ENCODE results near the gene GABRG3.

The GABRG3 gene

DNA sequence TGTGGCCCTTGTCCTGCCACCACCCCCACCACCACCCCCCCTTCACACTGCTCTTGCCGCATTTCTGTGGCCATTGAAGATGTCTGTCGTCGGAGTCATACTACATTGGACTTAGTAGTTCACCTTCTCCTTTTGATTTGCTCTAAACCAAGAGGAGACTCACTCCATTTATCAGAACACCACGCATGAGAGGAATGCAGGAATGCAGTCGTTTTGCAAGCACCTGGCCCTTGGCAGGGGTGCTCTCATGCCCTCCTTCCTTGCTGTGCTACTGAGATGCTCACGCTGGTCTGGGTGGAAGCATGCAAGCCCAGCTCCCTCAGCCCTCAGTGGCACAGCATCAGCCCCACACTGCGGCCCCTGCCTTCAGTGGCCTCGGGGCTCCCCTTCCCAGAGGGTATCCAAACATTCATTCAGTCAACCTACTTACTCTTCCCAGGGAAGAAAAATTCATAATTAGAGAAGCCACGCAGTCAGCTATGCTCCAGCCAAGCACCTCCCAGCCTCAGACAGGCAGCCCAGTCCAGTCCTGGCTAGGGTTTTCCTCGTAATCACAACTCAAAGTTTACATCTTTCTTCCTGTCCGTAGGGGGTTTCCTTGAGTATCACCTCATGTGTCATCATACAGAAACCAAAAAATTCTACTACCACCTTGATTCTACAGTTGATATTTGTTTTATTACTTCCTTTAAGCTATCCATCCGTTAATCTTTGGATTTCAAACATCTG is 520.0 kb downstream of the GABRG3 start:
- no peak for DNase-seq (ENCODE audit: low read depth)
- no peak overlapping the region for H3K4me3 ChIP-seq (ENCODE audit: low read depth, low read length)
- TF ChIP-seq, protein P1, sequence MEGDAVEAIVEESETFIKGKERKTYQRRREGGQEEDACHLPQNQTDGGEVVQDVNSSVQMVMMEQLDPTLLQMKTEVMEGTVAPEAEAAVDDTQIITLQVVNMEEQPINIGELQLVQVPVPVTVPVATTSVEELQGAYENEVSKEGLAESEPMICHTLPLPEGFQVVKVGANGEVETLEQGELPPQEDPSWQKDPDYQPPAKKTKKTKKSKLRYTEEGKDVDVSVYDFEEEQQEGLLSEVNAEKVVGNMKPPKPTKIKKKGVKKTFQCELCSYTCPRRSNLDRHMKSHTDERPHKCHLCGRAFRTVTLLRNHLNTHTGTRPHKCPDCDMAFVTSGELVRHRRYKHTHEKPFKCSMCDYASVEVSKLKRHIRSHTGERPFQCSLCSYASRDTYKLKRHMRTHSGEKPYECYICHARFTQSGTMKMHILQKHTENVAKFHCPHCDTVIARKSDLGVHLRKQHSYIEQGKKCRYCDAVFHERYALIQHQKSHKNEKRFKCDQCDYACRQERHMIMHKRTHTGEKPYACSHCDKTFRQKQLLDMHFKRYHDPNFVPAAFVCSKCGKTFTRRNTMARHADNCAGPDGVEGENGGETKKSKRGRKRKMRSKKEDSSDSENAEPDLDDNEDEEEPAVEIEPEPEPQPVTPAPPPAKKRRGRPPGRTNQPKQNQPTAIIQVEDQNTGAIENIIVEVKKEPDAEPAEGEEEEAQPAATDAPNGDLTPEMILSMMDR (IDR thresholded peaks at IDR 0.05; ENCODE audit: insufficient read depth, low read depth, low read length, missing control alignments): no peak

DNA sequence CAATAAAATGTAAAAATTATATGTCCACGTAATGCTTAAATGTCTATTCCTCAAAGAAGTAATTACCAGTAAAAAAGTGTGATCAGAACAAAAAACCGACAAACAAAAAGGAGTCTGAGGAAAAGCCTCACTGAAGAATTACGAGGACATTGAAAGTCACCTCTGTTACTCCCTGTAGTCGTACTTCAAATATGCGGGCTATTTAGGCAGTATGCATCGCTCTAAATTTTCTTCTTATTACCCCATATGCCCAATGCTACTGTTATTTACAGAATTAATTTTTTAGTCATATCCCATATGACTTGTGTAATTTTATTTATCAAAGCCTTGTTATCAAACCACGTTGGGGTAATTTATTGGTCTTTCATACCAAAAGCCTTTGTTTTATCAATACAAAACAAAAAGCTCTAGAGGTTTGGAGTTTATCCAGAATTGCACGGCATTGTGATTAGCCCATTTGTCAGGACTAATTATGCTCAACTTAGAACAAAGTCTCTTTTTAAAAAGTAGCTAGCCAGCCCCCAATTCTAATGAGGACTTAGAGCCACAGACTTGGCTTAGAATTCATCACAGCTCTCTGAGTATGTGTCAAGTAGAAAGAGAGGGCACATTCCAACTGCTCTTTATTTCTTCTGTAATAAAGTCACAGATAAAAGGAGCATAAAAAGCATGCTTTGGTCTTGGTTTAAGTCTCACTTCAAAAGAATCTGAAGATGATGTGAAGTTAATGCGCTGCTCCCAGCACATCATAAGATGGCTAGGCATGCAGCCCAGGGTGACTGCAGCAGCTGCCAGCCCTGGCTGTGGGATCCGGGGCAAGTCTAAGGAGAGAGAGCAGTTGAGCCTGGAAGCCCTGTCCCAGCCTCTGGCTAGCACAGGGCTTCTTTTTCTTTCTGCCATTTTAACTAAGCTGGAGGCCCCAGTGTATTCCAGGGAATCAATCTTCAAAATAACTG is 521.0 kb downstream of the GABRG3 start:
- TF ChIP-seq, protein P1 (IDR thresholded peaks at IDR 0.05; ENCODE audit: insufficient read depth, low read depth, low read length, missing control alignments): no peak
- no peak for DNase-seq (ENCODE audit: low read depth)
- H3K4me3 ChIP-seq (ENCODE audit: low read depth, low read length): no peak overlapping the region

DNA sequence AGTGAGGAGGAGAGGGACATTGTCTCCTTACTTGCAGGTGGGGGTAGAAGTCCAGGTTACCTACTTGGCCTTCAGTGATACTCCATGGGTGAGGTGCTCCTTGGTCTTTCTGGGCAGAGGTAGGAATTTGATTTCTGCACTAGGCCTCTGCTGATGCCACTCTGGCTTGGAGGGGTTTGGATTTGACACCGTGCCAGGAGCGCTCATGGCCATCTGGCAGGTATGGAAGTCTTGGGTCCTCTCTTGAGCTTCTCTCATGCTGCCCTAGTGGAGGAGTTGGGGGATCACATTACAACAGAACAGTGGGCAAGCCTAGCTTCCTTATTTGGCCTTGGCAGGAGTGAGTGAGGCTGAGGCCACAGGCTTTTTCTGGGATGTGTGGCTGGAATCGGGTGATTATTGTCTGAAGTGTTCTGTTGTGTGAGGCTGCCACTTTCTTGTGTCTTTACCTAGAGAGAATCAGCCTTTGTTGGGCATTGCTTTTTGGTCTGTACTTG is 525.0 kb downstream of the GABRG3 start:
- no peak overlapping the region for H3K4me3 ChIP-seq (ENCODE audit: low read depth, low read length)
- TF ChIP-seq, protein P1 (IDR thresholded peaks at IDR 0.05; ENCODE audit: insufficient read depth, low read depth, low read length, missing control alignments): no peak
- DNase-seq (ENCODE audit: low read depth): no peak

DNA sequence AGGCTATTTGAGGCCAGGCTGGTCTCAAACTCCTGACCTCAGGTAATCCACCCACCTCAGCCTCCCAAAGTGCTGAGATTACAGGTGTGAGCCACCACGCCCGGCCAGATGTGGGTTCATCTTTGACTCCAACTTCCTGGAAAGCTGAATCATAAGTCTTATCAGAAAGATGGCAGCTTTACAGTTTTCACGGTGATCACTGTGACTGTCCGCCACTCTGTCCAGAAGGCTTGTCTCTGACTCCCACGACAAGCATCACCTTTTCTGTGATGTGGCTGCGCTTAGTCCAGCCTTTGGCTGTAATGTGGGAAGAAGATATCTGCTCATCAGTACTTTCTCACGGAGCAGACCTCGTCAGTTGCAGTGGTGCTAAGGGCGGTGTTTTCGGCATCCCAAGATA is 527.7 kb downstream of the GABRG3 start:
- TF ChIP-seq, protein P1 (IDR thresholded peaks at IDR 0.05; ENCODE audit: insufficient read depth, low read depth, low read length, missing control alignments): no peak
- DNase-seq (ENCODE audit: low read depth): no peak
- H3K4me3 ChIP-seq (ENCODE audit: low read depth, low read length): no peak overlapping the region

DNA sequence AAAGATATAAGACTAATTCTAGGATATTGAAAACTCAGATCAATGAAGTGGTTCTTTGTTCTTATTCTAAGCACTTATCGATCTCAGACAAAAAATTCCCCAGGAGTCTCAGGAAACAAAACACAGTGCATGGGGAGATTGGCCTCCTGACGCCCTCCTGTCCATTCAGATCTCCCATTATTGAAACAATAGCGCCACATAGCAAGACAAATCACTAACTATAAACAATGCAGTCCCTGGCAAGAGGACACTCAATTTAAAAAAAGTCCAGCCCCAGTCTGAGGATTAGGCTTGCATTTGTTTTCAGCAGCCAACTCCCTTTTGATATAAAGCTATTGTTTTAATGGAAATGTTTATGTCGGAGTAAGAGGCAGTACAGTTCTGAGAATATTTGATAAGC is 528.2 kb downstream of the GABRG3 start:
- TF ChIP-seq, protein P1 (IDR thresholded peaks at IDR 0.05; ENCODE audit: insufficient read depth, low read depth, low read length, missing control alignments): no peak
- no peak overlapping the region for H3K4me3 ChIP-seq (ENCODE audit: low read depth, low read length)
- DNase-seq (ENCODE audit: low read depth): no peak

DNA sequence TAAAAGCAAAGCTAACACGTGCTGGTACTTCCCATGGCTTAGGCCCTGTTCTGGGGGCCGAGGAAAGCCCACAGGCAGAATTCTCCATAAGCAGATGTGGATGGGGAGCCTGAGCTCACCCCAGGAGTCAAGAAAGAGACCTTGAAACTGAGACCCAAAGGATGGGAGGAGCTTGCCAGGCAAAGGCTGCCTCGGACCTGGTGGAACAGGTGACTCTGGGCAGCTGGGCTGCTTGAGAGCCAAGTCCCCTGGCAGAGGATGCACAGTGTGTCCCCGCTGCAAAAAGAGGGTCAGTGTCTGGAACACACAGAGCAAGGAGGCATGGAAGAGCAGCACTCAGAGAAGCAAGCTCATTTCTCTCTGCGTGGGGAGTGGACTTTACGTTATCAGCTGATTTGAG is 528.7 kb downstream of the GABRG3 start:
- TF ChIP-seq, protein P1 (IDR thresholded peaks at IDR 0.05; ENCODE audit: insufficient read depth, low read depth, low read length, missing control alignments): no peak
- no peak overlapping the region for H3K4me3 ChIP-seq (ENCODE audit: low read depth, low read length)
- no peak for DNase-seq (ENCODE audit: low read depth)

Data from GM12865 (cell line).